Transverse colon (tissue), 4 donors: ENCODE results near the gene ESYT3. TPM values are rescaled to one million over a fixed set of nuclear protein-coding genes. Genes with fewer than 3 reads are reported as not detected.

ENCODE experiments used
- DNase-seq: peaks from one replicate; pipeline ENCODE4 v3.0.0-alpha.2; 2019
- H3K27ac ChIP-seq, 4 donors: fragments of 200-600 bp; sonication (generic); 2 replicates each; pipeline ENCODE4 v1.5.1; 2016 to 2018; ENCODE audit warnings: inconsistent platforms in 4 of 4
- H3K27me3 ChIP-seq: fragments of 200-600 bp; sonication (generic); 2 replicates; pipeline ENCODE4 v1.5.1; 2017; ENCODE audit warnings: inconsistent platforms
- H3K36me3 ChIP-seq, 4 donors: fragments of 200-600 bp; sonication (generic); 2 replicates each; pipeline ENCODE4 v1.5.1; 2017 to 2019; ENCODE audit warnings: inconsistent platforms in 4 of 4
- H3K4me1 ChIP-seq, 4 donors: fragments of 200-600 bp; sonication (generic); 2 replicates each; pipeline ENCODE4 v1.5.1; 2017 to 2020; ENCODE audit warnings: inconsistent platforms in 4 of 4
- H3K4me3 ChIP-seq, 4 donors: fragments of 200-600 bp; sonication (generic); 1 replicate in 1 of 4; 2 replicates in 3 of 4; pipeline versions ENCODE4 v1.5.1 to v1.6.1; 2017 to 2019; ENCODE audit warnings: inconsistent platforms in 4 of 4
- H3K9me3 ChIP-seq, 2 donors: fragments of 200-600 bp; sonication (generic); 2 replicates each; pipeline ENCODE4 v1.5.1; 2017 to 2019; ENCODE audit warnings: inconsistent platforms in 2 of 2
- EP300 ChIP-seq: sonication (generic); formaldehyde crosslinking; IDR thresholded peaks from one replicate; pipeline ENCODE4 v1.6.1; 2017; ENCODE audit warnings: antibody characterized with exemption, low read depth
- POLR2A ChIP-seq: fragments of 450-650 bp; IDR thresholded peaks from one replicate; pipeline ENCODE4 v1.6.1; 2016; ENCODE audit warnings: antibody characterized with exemption, mild to moderate bottlenecking, moderate library complexity
- POLR2AphosphoS5 ChIP-seq, 3 donors: sonication (generic); formaldehyde crosslinking; IDR thresholded peaks; one replicate each; pipeline ENCODE4 v1.6.1; 2016; ENCODE audit warnings: antibody characterized with exemption in 3 of 3
- WGBS, 2 donors: methylation state at CpG; one replicate each; pipeline ENCODE4 v1.1.5; 2018; ENCODE audit warnings: low coverage in 1 of 2; 5-methylcytosine and 5-hydroxymethylcytosine counted together
- in situ Hi-C, 4 donors: fragments of 200-750 bp; cut with MboI; loops; one replicate each; pipeline versions ENCODE4 v1.15.0 to v1.15.1; 2017; ENCODE audit warnings: low sequenced_read_pairs in 3 of 4, low pct_ligation_motif_present in 1 of 4, low pct_unique_long_range_greater_than_20kb in 1 of 4
- intact Hi-C: fragments of 100-400 bp; cut with DNase I; formaldehyde crosslinking; loops from one replicate; pipeline ENCODE4 v1.15.1; 2023; ENCODE audit warnings: low total_unique reads
- total RNA-seq, 4 donors: library from RNA; depleted of rRNA; stranded (reverse); fragments of >200 nt; gene quantifications; one replicate each; pipeline ENCODE4 v1.1.0, GENCODE V29; 2016
- TF ChIP-seq, protein P1 (sequence below), 5 experiments: fragments of 200-600 bp in 3 of 5; fragments of 450-650 bp in 2 of 5; sonication (generic) in 3 of 5; IDR thresholded peaks; 1 replicate in 2 of 5; 2 replicates in 3 of 5; pipeline ENCODE4 v1.5.1; 2016 to 2017; ENCODE audit warnings: antibody characterized with exemption in 5 of 5, inconsistent platforms in 3 of 5, mild to moderate bottlenecking in 2 of 5, moderate library complexity in 1 of 5

Gene ESYT3
- total RNA-seq, 4 donors from 2014 or later, result 0.60 to 6.0 (median 2.8) TPM

DNA sequence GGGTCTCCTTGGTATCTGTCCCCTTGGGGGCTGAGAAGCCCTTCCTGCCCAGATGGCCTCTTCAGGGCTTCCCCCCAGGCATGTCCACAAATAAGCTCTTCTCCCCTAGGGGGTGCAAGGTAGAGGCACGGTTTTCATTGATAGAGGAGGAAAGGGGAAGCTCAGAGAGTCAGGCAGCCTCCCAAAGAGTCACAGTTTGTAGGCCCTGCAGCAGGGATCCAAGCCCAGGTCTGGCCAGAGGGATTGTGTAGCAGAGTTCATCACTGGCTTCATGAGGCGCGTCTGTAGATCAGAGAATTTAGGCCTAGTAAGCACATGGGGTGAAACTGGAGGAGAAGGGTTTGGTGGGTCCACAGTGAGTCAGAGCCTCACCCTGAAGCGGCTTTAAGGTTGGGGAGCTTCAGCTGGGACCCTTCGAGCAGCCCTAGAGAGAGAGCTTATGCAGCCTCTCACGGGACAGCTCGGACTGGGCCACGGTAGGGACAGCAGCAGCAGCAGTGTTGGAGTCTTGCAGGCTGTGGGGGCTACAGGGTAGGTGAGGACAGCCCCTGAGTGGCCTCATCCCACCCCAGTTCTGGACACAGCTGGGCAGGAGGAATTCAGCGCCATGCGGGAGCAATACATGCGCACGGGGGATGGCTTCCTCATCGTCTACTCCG lies 37.5 kb upstream of the ESYT3 start:
- 92% methylated on average over 14 of the region's 14 CpGs; no CpG with 5 or more reads in 1 of the 2 donors for WGBS, 2 donors
- no peak for DNase-seq
- no peaks in the 10 kb centered on the region for H3K4me1 ChIP-seq
- intact Hi-C loops, result no loop called here
- no peaks in the 10 kb centered on the region for H3K27me3 ChIP-seq
- no peaks in the 10 kb centered on the region for H3K36me3 ChIP-seq
- no peak overlapping the region for H3K27ac ChIP-seq
- no peaks in the 10 kb centered on the region for H3K9me3 ChIP-seq
- TF ChIP-seq POLR2A (no peak), EP300 (no peak), POLR2AphosphoS5 (IDR thresholded peaks at IDR 0.05) (no peak)
- TF ChIP-seq, protein P1, sequence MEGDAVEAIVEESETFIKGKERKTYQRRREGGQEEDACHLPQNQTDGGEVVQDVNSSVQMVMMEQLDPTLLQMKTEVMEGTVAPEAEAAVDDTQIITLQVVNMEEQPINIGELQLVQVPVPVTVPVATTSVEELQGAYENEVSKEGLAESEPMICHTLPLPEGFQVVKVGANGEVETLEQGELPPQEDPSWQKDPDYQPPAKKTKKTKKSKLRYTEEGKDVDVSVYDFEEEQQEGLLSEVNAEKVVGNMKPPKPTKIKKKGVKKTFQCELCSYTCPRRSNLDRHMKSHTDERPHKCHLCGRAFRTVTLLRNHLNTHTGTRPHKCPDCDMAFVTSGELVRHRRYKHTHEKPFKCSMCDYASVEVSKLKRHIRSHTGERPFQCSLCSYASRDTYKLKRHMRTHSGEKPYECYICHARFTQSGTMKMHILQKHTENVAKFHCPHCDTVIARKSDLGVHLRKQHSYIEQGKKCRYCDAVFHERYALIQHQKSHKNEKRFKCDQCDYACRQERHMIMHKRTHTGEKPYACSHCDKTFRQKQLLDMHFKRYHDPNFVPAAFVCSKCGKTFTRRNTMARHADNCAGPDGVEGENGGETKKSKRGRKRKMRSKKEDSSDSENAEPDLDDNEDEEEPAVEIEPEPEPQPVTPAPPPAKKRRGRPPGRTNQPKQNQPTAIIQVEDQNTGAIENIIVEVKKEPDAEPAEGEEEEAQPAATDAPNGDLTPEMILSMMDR (IDR thresholded peaks at IDR 0.05), result no peak
- in situ Hi-C loops, result no loop called here
- H3K4me3 ChIP-seq, result no peak overlapping the region

DNA sequence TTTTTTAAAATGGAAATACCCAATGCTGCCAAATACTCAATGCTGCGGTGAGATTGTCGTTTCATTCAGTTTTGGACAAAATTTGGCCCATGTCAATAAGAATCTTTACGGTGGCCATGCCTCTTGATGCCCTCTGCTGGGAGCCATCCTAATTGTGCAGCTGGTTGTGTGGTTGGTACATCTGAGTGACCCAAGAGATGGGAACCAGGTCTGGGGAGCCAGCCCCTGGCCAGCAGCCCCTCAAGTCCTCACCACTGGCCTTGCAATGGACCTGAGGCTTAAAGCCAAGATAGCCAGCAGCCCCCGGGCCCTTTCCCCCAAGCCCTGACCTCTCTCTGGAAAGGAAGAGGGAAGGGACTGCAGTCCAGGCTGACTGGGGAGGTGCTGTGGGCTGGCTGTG lies 36.4 kb upstream of the ESYT3 start:
- no peaks in the 10 kb centered on the region for H3K27me3 ChIP-seq
- in situ Hi-C loops, result no loop called here
- WGBS, 2 donors, result 81 to 92% methylated on average over 3 to 4 of the region's 4 CpGs

DNA sequence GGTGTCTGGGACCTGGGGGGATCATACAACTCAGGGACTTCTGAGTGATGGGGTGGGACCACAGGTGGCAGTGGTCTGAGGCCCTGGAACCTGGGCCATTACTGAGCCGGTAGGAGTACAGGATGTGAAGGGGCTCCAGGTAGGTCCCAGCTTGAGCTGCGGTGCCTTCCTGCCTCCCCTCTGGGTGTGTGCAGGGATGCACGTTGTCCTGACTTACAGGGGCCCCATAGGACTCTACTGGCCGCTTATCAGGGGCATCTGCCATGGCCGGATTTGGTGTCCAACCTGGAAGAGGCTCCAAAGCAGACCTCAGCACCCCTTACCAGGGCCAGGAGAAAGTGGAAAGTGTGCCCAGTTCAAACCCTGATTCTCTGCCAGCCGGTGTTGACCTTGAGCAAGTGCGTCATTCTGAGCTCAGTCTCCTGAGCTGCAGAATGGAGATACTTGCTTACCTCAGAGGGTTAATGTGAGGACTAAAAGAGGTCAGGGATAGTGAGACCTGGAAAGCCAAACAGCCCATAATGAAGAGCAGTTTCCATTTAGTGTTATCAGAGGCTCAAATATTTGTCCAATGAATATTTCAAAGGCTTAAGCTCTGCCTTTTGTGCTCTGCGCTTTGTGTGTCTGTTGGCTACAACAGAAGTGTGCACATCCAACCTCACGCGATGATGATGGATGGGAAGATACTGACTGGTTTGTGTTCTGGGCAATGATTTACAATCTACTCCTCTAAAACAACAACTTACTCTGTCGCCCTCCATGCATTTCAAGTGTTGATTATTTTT lies 35.4 kb upstream of the ESYT3 start:
- H3K4me1 ChIP-seq, result no peaks in the 10 kb centered on the region
- no peak overlapping the region for H3K27ac ChIP-seq
- no peak overlapping the region for H3K4me3 ChIP-seq
- no peaks in the 10 kb centered on the region for H3K9me3 ChIP-seq
- in situ Hi-C loops (no loop called here), intact Hi-C loops (no loop called here)
- TF ChIP-seq POLR2A, result no peak
- no peak for TF ChIP-seq EP300
- no peak for TF ChIP-seq POLR2AphosphoS5 (IDR thresholded peaks at IDR 0.05)
- TF ChIP-seq, protein P1 (IDR thresholded peaks at IDR 0.05), result no peak
- WGBS, 2 donors, result 83 to 91% methylated on average over 3 to 11 of the region's 11 CpGs
- no peaks in the 10 kb centered on the region for H3K36me3 ChIP-seq
- H3K27me3 ChIP-seq, result no peaks in the 10 kb centered on the region
- no peak for DNase-seq

More for the DNA sequence above, 36.4 kb upstream of the ESYT3 start:
- Histone ChIP-seq H3K4me1 (no peaks in the 10 kb centered on the region), H3K36me3 (no peaks in the 10 kb centered on the region), H3K27ac (no peak overlapping the region), H3K9me3 (no peaks in the 10 kb centered on the region), H3K4me3 (no peak overlapping the region)
- intact Hi-C loops, result no loop called here
- TF ChIP-seq, protein P1 (IDR thresholded peaks at IDR 0.05), result no peak
- TF ChIP-seq POLR2A (no peak), POLR2AphosphoS5 (IDR thresholded peaks at IDR 0.05) (no peak), EP300 (no peak)
- DNase-seq, result no peak

DNA sequence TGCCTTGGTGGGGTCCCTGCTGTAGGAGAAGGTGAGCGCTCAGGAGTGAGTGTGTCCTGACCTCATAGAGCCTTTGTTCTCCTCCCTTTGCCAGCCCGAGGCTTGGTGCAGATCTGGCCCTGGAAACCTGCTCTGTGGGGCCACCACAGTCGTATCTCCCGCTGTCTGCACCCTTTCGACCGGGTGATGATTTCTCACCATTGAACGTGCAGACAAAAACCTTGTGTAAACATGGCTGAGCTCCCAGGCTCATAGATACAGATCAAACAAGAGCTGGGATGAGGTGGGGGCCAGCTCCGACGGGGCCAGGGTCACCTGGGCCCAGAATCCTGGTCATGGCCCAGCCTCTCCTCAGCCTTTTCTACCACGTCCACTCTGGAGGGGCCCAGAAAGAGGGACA lies 34.6 kb upstream of the ESYT3 start:
- Histone ChIP-seq H3K27me3 (no peaks in the 10 kb centered on the region), H3K36me3 (no peaks in the 10 kb centered on the region), H3K27ac (no peak overlapping the region), H3K9me3 (no peaks in the 10 kb centered on the region), H3K4me1 (no peaks in the 10 kb centered on the region), H3K4me3 (no peak overlapping the region)
- no peak for TF ChIP-seq POLR2A
- intact Hi-C loops, result no loop called here
- no peak for DNase-seq
- in situ Hi-C loops, result loop anchor here in 2 of 4 donors (25.0 kb wide), 2 partner anchors 538 to 913 kb away; partner anchors contain the start of genes FOXL2 (in 1 of the 2) and FOXL2NB (in 1 of the 2)
- 63 to 72% methylated on average over 3 to 10 of the region's 10 CpGs for WGBS, 2 donors
